Transverse colon (tissue), 4 donors: Measurements from ENCODE around the gene RGS5.

Experiments
- CTCF ChIP-seq, 5 experiments: fragments of 200-600 bp in 3 of 5; fragments of 450-650 bp in 2 of 5; sonication (generic) in 3 of 5; IDR thresholded peaks; 1 replicate in 2 of 5; 2 replicates in 3 of 5; pipeline ENCODE4 v1.5.1; 2016 to 2017; ENCODE audit warnings: antibody characterized with exemption in 5 of 5, inconsistent platforms in 3 of 5, mild to moderate bottlenecking in 2 of 5, moderate library complexity in 1 of 5
- EP300 ChIP-seq: sonication (generic); formaldehyde crosslinking; IDR thresholded peaks from one replicate; pipeline ENCODE4 v1.6.1; 2017; ENCODE audit warnings: antibody characterized with exemption, low read depth
- POLR2A ChIP-seq: fragments of 450-650 bp; IDR thresholded peaks from one replicate; pipeline ENCODE4 v1.6.1; 2016; ENCODE audit warnings: antibody characterized with exemption, mild to moderate bottlenecking, moderate library complexity
- POLR2AphosphoS5 ChIP-seq, 3 donors: sonication (generic); formaldehyde crosslinking; IDR thresholded peaks; one replicate each; pipeline ENCODE4 v1.6.1; 2016; ENCODE audit warnings: antibody characterized with exemption in 3 of 3

- TF ChIP-seq POLR2AphosphoS5 (IDR thresholded peaks at IDR 0.05) (no peak), CTCF (IDR thresholded peaks at IDR 0.05) (no peak), EP300 (no peak), POLR2A (no peak)
Observed at GRCh38 chr1:163178628-163179027, 24.1 kb downstream of the RGS5 start.
